COLO829 (cell line): ENCODE data around the gene SLC36A3.

ENCODE experiments used
- DNase-seq: peaks from one replicate; pipeline ENCODE4 v3.0.0; 2012; ENCODE audit warnings: low spot score

SLC36A3 gene

GRCh38 chr5:151298063-151298855 is 5.3 kb downstream of the SLC36A3 start:
- no peak for DNase-seq

- no peak for DNase-seq
Measured at GRCh38 chr5:151296974-151297373, 6.6 kb downstream of the SLC36A3 start.

GRCh38 chr5:151296478-151296830 is 7.1 kb downstream of the SLC36A3 start:
- no peak for DNase-seq

- DNase-seq = no peak
Measured at GRCh38 chr5:151295791-151296477, 7.6 kb downstream of the SLC36A3 start.

GRCh38 chr5:151295138-151295537 is 8.4 kb downstream of the SLC36A3 start:
- no peak for DNase-seq

GRCh38 chr5:151293624-151294023 is 9.9 kb downstream of the SLC36A3 start:
- DNase-seq = no peak

- no peak for DNase-seq
Measured at GRCh38 chr5:151288180-151288579, 15.4 kb downstream of the SLC36A3 start.

GRCh38 chr5:151286246-151286645 is 17.3 kb downstream of the SLC36A3 start:
- DNase-seq = no peak

GRCh38 chr5:151285683-151286082 is 17.9 kb downstream of the SLC36A3 start:
- DNase-seq = no peak

GRCh38 chr5:151284392-151284967 is 19.1 kb downstream of the SLC36A3 start:
- no peak for DNase-seq

- no peak for DNase-seq
Measured at GRCh38 chr5:151283120-151283825, 20.3 kb downstream of the SLC36A3 start.

GRCh38 chr5:151281001-151281639 is 22.4 kb downstream of the SLC36A3 start:
- DNase-seq = no peak

- DNase-seq = no peak
Measured at GRCh38 chr5:151280443-151280842, 23.1 kb downstream of the SLC36A3 start.

GRCh38 chr5:151278845-151279244 is 24.7 kb downstream of the SLC36A3 start:
- DNase-seq = no peak

- no peak for DNase-seq
Measured at GRCh38 chr5:151275803-151276202, 27.8 kb downstream of the SLC36A3 start.

GRCh38 chr5:151274666-151275065 is 28.9 kb downstream of the SLC36A3 start:
- no peak for DNase-seq

GRCh38 chr5:151271336-151271735 is 32.2 kb downstream of the SLC36A3 start:
- no peak for DNase-seq

GRCh38 chr5:151270599-151270998 is 33.0 kb downstream of the SLC36A3 start:
- no peak for DNase-seq

- no peak for DNase-seq
Measured at GRCh38 chr5:151267491-151268260, 35.9 kb downstream of the SLC36A3 start.

- DNase-seq = no peak
Measured at GRCh38 chr5:151264113-151264512, 39.5 kb downstream of the SLC36A3 start.

GRCh38 chr5:151262532-151262931 is 41.0 kb downstream of the SLC36A3 start:
- DNase-seq = no peak
